ENCODE results near the gene TSPAN32. TPM values are rescaled to one million over a fixed set of nuclear protein-coding genes. Genes with fewer than 3 reads are reported as not detected.

Gene TSPAN32, protein sequence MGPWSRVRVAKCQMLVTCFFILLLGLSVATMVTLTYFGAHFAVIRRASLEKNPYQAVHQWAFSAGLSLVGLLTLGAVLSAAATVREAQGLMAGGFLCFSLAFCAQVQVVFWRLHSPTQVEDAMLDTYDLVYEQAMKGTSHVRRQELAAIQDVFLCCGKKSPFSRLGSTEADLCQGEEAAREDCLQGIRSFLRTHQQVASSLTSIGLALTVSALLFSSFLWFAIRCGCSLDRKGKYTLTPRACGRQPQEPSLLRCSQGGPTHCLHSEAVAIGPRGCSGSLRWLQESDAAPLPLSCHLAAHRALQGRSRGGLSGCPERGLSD
- 0.46 TPM in 1 of 2 replicates, not detected in the other for total RNA-seq

DNA sequence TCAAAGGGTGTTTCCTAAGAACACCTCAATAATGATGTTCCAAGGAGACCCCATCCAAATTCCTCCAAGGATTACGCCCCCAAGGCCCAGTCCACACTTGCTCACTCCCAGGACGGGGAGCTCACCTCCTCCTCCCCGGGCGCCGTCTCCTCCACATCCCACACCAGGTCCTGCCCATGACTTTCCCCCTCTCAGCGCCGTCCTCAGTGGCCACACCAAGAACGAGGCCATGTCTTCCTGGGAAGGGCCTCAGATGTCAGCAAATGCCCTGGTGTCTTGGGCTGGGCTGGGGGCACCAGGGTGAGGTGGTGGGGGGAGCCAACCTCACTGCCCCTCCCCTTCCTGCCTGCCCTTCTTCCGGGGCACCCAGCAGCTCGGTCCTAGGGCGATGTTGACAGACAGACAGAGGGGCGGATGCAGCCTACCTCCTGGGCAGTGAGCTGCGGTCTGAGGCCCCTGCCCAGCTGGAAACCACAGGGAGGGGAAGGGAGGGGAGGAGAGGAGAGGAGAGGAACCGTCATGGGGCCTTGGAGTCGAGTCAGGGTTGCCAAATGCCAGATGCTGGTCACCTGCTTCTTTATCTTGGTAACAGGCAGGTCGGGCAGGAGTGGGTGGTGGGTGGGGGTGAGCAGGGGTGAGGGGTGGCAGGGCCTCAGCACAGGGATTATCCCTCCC is at the start of gene TSPAN32, which contains the start of gene C11orf21:
Gene TSPAN32, plus strand, starts transcription at position 383 of the 675 bp plus-strand sequence. Its CDS starts 137 bp downstream, at position 520.
Gene C11orf21, minus strand, starts transcription at position 288 of the 675 bp plus-strand sequence. Its CDS starts 110 bp downstream, at position 178.

DNA sequence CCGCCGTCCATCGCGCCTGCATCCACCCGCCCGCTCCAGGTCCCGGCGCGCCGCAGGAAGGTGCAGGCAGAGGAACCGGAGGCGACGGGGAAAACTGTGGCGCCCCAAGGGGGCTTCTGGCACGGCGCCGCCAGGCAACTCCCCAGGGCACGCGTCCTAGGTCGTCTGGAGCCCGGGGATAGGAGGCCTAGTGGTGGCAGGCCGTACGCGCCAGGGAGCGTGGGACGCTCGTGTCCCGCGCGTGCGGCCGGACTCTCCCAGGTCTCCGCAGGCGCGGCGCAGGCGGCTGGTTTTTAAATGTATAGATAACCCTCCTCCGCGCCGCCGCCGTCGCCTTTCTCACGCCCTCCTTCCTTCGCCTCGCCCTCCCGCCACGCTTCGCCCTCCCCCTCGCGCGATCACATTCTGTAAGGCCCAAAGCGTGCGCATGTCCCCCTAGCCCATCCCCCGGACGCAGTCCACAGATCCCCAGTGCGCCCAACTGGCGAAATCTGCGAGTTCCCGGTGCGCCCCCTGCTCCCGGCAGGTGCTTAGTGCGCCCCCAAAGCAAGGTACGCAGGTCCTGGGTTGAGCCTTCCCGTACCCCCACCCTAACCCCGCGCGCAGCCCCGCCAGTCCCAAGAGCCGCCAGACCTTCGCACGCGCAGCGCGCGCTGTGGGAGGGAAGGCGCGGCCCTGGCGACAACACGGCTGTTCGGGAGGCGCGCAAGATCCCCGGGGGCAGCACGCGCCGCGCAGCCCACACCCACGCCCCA is 31.3 kb upstream of the TSPAN32 start, which contains the start of gene ASCL2:
Gene ASCL2, minus strand, starts transcription at position 267 of the 755 bp plus-strand sequence. Its CDS starts 256 bp downstream, at position 11.

Other genes starting within 250 kb of the TSPAN32 start
- gene IGF2, start 162.6 kb upstream of the TSPAN32 start, total RNA-seq = 0.07 and 0.10 TPM in 2 replicates
- not detected in 2 replicates for gene INS, start 140.8 kb upstream of the TSPAN32 start, total RNA-seq
- gene TH, start 130.2 kb upstream of the TSPAN32 start, total RNA-seq = not detected in 2 replicates
- not detected in 2 replicates for gene ASCL2, start 31.4 kb upstream of the TSPAN32 start, total RNA-seq
- 0.07 and 0.20 TPM in 2 replicates for gene C11orf21, start 95 bp upstream of the TSPAN32 start, total RNA-seq
- 624 and 818 TPM in 2 replicates for gene CD81, start 75.3 kb downstream of the TSPAN32 start, total RNA-seq
- 38.7 and 49.4 TPM in 2 replicates for gene TSSC4, start 98.7 kb downstream of the TSPAN32 start, total RNA-seq
- not detected in 2 replicates for gene TRPM5, start 142.5 kb downstream of the TSPAN32 start, total RNA-seq
- not detected in 2 replicates for gene KCNQ1, start 143.0 kb downstream of the TSPAN32 start, total RNA-seq